Measurements from ENCODE around the gene KLHL13. TPM values are rescaled to one million over a fixed set of nuclear protein-coding genes. Genes with fewer than 3 reads are reported as not detected.
"Not testable (repeated sequence)": the region's sequence is repeated elsewhere in the genome, so short reads cannot be mapped to it uniquely, and the experiment has no call there.

Gene KLHL13
- total and polyA plus RNA-seq, 8 donors = 1.8 to 45.0 (median 4.3) TPM

- no peak for DNase-seq
- Histone ChIP-seq H3K36me3 (no peaks in the 10 kb centered on the region), H3K27me3 (no peaks in the 10 kb centered on the region), H3K4me1 (no peaks in the 10 kb centered on the region), H3K9me3 (no peaks in the 10 kb centered on the region), H3K4me3 (no peak overlapping the region), H3K27ac (no peak overlapping the region)
- intact Hi-C loops (cut with DNase I; ENCODE audit: low total_unique reads) = no loop called here
- TF ChIP-seq EP300 (IDR thresholded peaks at IDR 0.05) (no peak), CTCF (IDR thresholded peaks at IDR 0.05) (no peak), POLR2AphosphoS5 (IDR thresholded peaks at IDR 0.05) (no peak), POLR2A (IDR thresholded peaks at IDR 0.05) (no peak)
- 58 to 87% (median 74%) methylated on average over 2 of the region's 2 CpGs for WGBS, 5 donors
Measured at GRCh38 chrX:118126286-118126685, 9.7 kb upstream of the KLHL13 start.

- H3K27ac ChIP-seq; H3K9me3 ChIP-seq; intact Hi-C loops (cut with DNase I; ENCODE audit: low total_unique reads); H3K4me3 ChIP-seq; H3K36me3 ChIP-seq; DNase-seq; H3K27me3 ChIP-seq; H3K4me1 ChIP-seq: not testable (repeated sequence)
- 76 to 96% (median 90%) methylated on average over 4 of the region's 4 CpGs for WGBS, 5 donors
Measured at GRCh38 chrX:118124243-118124642, 7.6 kb upstream of the KLHL13 start.

- H3K27ac ChIP-seq = peak overlapping the region in 1 of 5 donors; percentile 82
- peaks cover 0 to 5% (median 0%) of the 10 kb centered on the region in 3 donors for H3K27me3 ChIP-seq
- intact Hi-C loops (cut with DNase I; ENCODE audit: low total_unique reads) = no loop called here
- H3K9me3 ChIP-seq = no peaks in the 10 kb centered on the region
- no peaks in the 10 kb centered on the region for H3K36me3 ChIP-seq
- 32 to 68% (median 55%) methylated on average over 2 of the region's 2 CpGs for WGBS, 5 donors
- DNase-seq = no peak
- H3K4me3 ChIP-seq = no peak overlapping the region
- peaks cover 0 to 8% (median 0%) of the 10 kb centered on the region in 4 donors for H3K4me1 ChIP-seq
- no peak for TF ChIP-seq POLR2AphosphoS5 (IDR thresholded peaks at IDR 0.05)
- no peak for TF ChIP-seq EP300 (IDR thresholded peaks at IDR 0.05)
Measured at GRCh38 chrX:118117741-118118140, 1.1 kb upstream of the KLHL13 start.

GRCh38 chrX:118115953-118116712, 477 bp downstream of the KLHL13 start:
- no peak for DNase-seq
- TF ChIP-seq EP300 (IDR thresholded peaks at IDR 0.05) (no peak), POLR2A (IDR thresholded peaks at IDR 0.05) (no peak), CTCF (IDR thresholded peaks at IDR 0.05) (no peak), POLR2AphosphoS5 (IDR thresholded peaks at IDR 0.05) (no peak)
- peaks cover 0 to 8% (median 0%) of the 10 kb centered on the region in 4 donors for H3K4me1 ChIP-seq
- peak overlapping the region; percentile 54 to 64 (median 58) for H3K4me3 ChIP-seq
- WGBS, 5 donors = 3 to 28% (median 9%) methylated on average over 29 to 53 of the region's 53 CpGs
- intact Hi-C loops (cut with DNase I; ENCODE audit: low total_unique reads) = no loop called here
- H3K9me3 ChIP-seq = no peaks in the 10 kb centered on the region
- no peaks in the 10 kb centered on the region for H3K36me3 ChIP-seq
- H3K27me3 ChIP-seq = peaks cover 0 to 5% (median 0%) of the 10 kb centered on the region in 3 donors
- H3K27ac ChIP-seq = peak overlapping the region; percentile 1 to 82 (median 60)

GRCh38 chrX:118114971-118115370, 1.6 kb downstream of the KLHL13 start:
- 47 to 77% (median 60%) methylated on average over 1 to 2 of the region's 2 CpGs for WGBS, 5 donors
- no peaks in the 10 kb centered on the region for H3K9me3 ChIP-seq
- TF ChIP-seq POLR2AphosphoS5 (IDR thresholded peaks at IDR 0.05) (no peak), EP300 (IDR thresholded peaks at IDR 0.05) (no peak), CTCF (IDR thresholded peaks at IDR 0.05) (no peak), POLR2A (IDR thresholded peaks at IDR 0.05) (no peak)
- intact Hi-C loops (cut with DNase I; ENCODE audit: low total_unique reads) = no loop called here
- peak overlapping the region in 3 of 4 donors; percentile 54 to 64 (median 59) for H3K4me3 ChIP-seq
- DNase-seq = peak in 1 of 2 donors; percentile 3
- no peaks in the 10 kb centered on the region for H3K36me3 ChIP-seq
- H3K4me1 ChIP-seq = peaks cover 0 to 8% (median 0%) of the 10 kb centered on the region in 4 donors
- peaks cover 0 to 5% (median 0%) of the 10 kb centered on the region in 3 donors for H3K27me3 ChIP-seq
- H3K27ac ChIP-seq = peak overlapping the region in 1 of 5 donors; percentile 82
